ENCODE data around the gene GAL3ST2.
"Not testable (repeated sequence)": the region's sequence is repeated elsewhere in the genome, so short reads cannot be mapped to it uniquely, and the experiment has no call there.

DNA sequence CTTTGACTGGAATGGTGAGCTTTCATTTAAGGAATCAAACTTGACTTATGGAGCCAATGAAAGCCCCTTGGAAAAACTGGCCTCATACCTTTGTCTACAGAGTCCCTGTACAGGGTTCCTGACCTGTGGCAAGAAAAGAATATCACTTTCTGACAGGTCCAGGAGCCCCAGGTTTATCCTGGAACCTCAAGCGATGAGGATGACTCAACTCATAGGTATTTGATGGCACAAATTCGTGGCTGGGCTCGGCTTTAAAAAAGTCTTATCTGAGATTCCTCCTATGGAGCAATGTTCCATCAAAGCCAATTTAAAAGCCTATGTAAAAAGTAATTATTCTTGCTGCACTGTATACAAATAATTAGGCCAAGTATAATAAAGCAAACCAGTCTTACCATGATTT is 14.8 kb downstream of the GAL3ST2 start:
- not testable (repeated sequence) for TF ChIP-seq CTCF, POLR2A (IDR thresholded peaks at IDR 0.05)

Data from body of pancreas (tissue), 4 donors.